Stimulated activated CD4-positive, alpha-beta T cell treated with anti-CD3 and anti-CD28 coated beads, Interleukin-4, amount 100 ng/mL, for 48 hours (primary cell): ENCODE results near the gene ATG9B.
A peak's percentile ranks its signal among the peaks of the same experiment; 100 is the strongest.

ENCODE experiments used
- DNase-seq, 2 donors: peaks; one replicate each; pipeline ENCODE4 v3.0.0-alpha.2; 2020; ENCODE audit warnings: low read depth in 2 of 2

Gene ATG9B

GRCh38 chr7:150981644-150982043, 42.6 kb downstream of the ATG9B start:
- DNase-seq = no peak

DNA sequence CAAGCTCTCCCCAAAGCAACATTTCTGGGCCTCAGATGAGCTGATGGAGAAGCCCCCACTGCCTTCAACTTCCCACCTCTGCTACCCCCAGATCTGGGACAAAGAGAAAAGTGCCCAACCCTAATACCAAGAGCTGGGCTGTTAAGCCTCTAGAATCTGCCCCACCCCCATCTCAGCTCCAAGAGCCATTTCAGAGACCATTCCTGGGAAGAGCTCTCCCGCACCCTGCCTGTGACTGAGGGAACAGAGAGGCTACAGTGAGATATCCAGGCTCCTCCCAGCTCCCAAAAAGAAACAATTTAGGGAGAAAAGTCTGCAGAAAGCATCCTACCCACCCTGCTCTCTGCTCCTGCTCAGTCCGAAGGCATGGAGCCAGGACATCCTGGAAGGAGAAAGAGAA, 43.6 kb downstream of the ATG9B start:
- no peak for DNase-seq

- no peak for DNase-seq
Observed at GRCh38 chr7:150979713-150980390, 44.4 kb downstream of the ATG9B start.

GRCh38 chr7:150978126-150978789, 46.0 kb downstream of the ATG9B start, which contains the start of gene KCNH2:
TSS of gene KCNH2 (minus strand) at chr7:150978321. CDS start at chr7:150977913, 408 bp downstream.
- no peak for DNase-seq

DNA sequence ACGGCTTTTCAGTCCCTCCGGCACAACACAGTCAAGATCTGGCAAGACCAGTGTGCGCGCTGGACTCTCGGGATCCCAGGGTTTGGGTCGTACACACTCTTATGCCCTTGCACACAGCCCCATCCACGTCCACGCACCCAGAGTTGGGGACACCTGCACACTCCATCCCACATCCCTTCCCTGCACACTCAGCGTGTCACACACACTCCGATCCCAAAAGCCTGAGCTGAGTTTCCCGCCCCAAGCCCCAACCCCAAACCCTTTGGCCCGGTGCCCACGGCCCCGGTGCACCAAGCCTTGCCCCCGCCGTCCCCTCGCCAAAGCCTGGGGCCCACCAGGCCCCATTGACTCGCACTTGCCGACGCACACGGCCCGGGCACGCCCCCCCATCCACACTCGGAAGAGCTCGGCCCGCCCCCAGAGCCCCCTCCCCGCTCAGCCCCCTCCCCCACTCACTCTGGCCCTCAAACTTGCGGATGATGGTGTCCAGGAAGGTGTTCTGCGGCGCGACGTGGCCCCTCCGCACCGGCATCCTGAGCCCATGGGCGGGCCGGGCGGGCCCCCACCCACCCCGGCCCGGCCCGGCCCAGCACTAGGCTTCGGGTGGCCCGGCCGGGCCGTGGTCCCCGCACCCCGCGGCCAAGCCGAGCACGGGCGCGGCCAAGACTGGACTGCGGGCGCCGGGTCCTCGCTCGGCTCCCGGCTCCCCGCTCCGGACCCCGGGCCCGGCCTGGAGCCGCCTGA, 46.7 kb downstream of the ATG9B start:
- no peak for DNase-seq

DNA sequence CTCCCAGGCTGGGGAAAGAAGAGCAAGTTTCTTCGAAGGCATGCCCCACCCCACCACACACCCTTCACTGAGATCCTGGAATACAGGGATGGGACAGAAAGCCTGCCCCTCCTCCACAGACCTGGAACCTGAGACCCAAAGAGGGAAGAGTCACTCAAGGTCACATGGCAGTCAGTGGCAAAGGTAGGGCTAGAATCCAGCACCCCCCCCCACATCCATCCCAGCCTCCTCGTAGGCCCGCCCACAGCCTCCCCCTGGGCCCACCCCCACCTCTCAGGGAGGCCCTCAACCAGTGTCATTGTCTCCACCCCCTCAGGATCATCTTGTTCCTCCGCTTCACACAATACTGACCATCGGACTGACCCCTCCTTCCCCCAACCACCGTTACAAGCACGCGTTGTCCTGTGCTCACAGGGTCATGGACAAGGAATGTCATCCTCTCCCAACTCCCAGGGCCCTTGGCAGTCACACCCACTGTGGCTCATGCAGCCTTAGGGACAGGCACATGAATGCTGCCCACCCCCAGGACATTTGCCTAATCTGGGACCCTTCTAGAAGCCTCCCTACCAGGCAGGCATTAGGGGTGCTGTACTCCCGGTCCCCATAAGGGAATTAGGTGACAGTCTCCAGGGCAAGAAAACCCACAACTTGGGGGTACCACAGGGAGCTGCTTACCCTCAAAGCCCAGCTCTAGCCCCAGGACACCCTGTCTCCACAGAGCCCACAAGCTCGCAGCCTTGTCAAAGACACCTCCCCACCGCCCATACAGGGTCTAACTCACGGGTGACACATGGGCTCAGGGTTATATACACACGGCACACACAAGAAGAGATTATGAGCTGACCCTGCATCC, 47.5 kb downstream of the ATG9B start:
- DNase-seq = no peak

GRCh38 chr7:150975536-150976319, 48.6 kb downstream of the ATG9B start:
- DNase-seq = no peak

- peak; percentile 60 to 66 for DNase-seq
Observed at GRCh38 chr7:150974468-150975391, 49.6 kb downstream of the ATG9B start.

- DNase-seq = no peak
Observed at GRCh38 chr7:150973571-150974451, 50.5 kb downstream of the ATG9B start.

DNA sequence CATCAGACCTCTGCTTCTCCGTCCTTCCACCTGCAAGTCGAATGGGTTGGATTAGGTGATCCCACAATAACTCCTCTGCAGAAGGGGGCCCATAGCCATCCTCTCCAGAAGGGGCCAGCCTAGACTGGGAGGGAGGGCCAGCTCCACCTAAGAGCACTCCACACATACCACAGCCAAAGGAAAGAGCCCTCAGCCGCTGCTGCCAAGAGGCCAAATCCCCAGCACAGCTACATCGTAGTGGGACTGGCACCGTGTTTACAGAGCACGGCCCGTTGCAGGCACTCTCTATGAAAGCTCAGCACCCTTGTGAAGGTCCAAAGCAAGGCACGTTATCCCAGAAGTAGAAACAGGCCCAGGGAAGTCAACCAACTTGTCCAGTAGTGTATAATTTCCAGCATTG, 51.6 kb downstream of the ATG9B start:
- DNase-seq = no peak

GRCh38 chr7:150972023-150972468, 52.2 kb downstream of the ATG9B start:
- DNase-seq = no peak

DNA sequence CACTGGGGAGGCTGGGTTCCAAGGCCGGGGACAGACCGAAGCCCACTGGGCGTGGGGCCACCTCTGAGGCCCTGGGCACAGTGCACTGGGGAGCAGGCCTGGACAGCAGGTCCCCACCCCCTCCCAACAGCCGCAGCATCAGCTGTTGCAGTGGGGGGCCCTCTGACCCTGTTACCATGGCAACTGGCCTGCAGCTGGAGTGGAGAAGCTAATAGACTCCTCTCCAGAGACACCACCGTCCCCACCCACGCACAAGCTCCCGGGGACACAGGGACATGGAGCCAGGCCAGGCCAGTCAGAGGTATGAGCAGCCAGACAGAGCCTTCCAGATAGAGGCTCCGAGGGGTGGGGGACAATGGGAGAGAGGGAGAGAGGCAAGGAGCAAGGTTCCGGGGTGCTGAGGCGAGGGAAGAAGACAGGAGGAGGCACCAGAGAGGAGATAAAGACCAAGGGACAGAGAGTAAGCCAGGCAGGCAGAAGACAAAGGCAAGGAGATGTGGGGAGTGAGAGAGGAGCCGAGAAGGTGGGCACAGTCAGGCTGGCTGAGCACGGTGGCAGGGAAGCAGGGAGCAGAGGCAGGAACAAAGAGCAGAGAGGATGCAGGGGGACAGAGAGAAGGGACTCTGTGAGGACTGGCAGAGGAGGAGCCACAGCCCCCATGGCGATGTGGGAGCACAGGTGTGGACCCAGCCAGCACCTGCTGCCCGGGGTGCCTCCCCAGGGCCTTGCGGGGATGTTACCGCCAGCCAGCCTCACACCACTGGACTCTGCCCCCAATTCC, 52.9 kb downstream of the ATG9B start:
- no peak for DNase-seq

- DNase-seq = no peak
Observed at GRCh38 chr7:150970424-150970823, 53.9 kb downstream of the ATG9B start.

DNA sequence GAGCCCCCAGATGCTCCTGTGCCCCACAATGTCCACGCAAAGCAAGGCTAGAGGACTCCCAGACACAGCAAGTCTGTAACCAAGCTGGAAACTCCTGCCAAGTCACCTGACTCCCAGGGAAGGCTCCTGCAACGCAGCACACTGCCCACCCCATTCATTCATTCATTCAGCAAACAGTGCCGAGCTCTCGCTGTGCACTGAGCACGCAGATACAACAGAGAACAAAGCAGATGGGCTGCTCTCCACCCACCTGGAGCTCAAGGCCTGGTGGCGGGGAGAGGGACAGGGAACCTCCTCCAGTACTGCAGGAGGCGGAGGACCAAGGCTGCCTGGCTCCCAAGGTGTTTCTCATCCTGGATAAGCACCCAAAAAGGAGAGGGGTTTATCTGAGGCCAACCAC, 54.8 kb downstream of the ATG9B start:
- DNase-seq = no peak

GRCh38 chr7:150968734-150969372, 55.4 kb downstream of the ATG9B start:
- DNase-seq = no peak

GRCh38 chr7:150968056-150968733, 56.1 kb downstream of the ATG9B start:
- DNase-seq = no peak

GRCh38 chr7:150967349-150967748, 56.9 kb downstream of the ATG9B start:
- DNase-seq = no peak
